SU-DHL-6 (cell line): ENCODE data around the gene PACS2.

ENCODE experiments used
- H2AFZ ChIP-seq: fragments of 200-600 bp; sonication (generic); 2 replicates; pipeline ENCODE4 v1.6.1; 2014; ENCODE audit warnings: low read depth, mild to moderate bottlenecking, moderate library complexity, mixed read lengths, antibody characterized with exemption, low read length; ENCODE audit not compliant: severe bottlenecking
- H3F3A ChIP-seq: fragments of 200-600 bp; shearing (Covaris generic); 2 replicates; pipeline ENCODE4 v1.6.0; 2016; ENCODE audit warnings: antibody characterized with exemption, mild to moderate bottlenecking; ENCODE audit not compliant: insufficient read depth
- H3K27ac ChIP-seq: fragments of 200-600 bp; sonication (generic); 2 replicates; pipeline ENCODE4 v1.5.1; 2016; ENCODE audit warnings: low read depth, mild to moderate bottlenecking, low read length, moderate library complexity, mixed read lengths
- H3K27me3 ChIP-seq: fragments of 200-600 bp; sonication (generic), shearing (Covaris generic); 2 replicates; pipeline ENCODE4 v1.6.0; 2014; ENCODE audit warnings: mild to moderate bottlenecking, low read length
- H3K36me3 ChIP-seq: fragments of 200-600 bp; sonication (generic); 2 replicates; pipeline ENCODE4 v1.6.1; 2014; ENCODE audit warnings: mild to moderate bottlenecking, low read length, mixed read lengths
- H3K4me2 ChIP-seq: fragments of 300-600, 200-600 bp; shearing (Covaris generic), sonication (generic); 2 replicates; pipeline ENCODE4 v1.6.0; 2014; ENCODE audit warnings: low read length, low read depth, mild to moderate bottlenecking; ENCODE audit not compliant: poor library complexity, severe bottlenecking
- H3K4me3 ChIP-seq: fragments of 200-600 bp; sonication (generic); 2 replicates; pipeline ENCODE4 v1.5.1; 2014; ENCODE audit warnings: antibody characterized with exemption, low read length, mild to moderate bottlenecking, mixed read lengths; ENCODE audit not compliant: insufficient read depth, poor library complexity, severe bottlenecking
- H3K79me2 ChIP-seq: fragments of 200-600 bp; sonication (generic); 2 replicates; pipeline ENCODE4 v1.6.1; 2014; ENCODE audit warnings: mild to moderate bottlenecking, low read length, moderate library complexity; ENCODE audit not compliant: insufficient read depth
- H3K9ac ChIP-seq: fragments of 200-600 bp; sonication (generic); 2 replicates; pipeline ENCODE4 v1.7.0; 2014; ENCODE audit warnings: mild to moderate bottlenecking, low read length
- H3K9me2 ChIP-seq: fragments of 200-600 bp; sonication (generic); replicated peaks from 2 replicates; pipeline ENCODE4 v1.6.1; 2014; ENCODE audit warnings: low read length; ENCODE audit not compliant: insufficient read depth
- H3K9me3 ChIP-seq: fragments of 200-600 bp; sonication (generic); 2 replicates; pipeline ENCODE4 v1.6.1; 2014; ENCODE audit warnings: low read length, mixed read lengths; ENCODE audit not compliant: insufficient read depth
- H4K20me1 ChIP-seq: fragments of 200-600 bp; sonication (generic); 2 replicates; pipeline ENCODE4 v1.6.1; 2014; ENCODE audit warnings: low read depth, mild to moderate bottlenecking, antibody characterized with exemption, low read length, moderate library complexity, mixed read lengths
- CTCF ChIP-seq: fragments of 200-600 bp; sonication (generic); IDR thresholded peaks from one replicate; pipeline ENCODE4 v1.5.1; 2017; ENCODE audit warnings: antibody characterized with exemption, mild to moderate bottlenecking, low read length, moderate library complexity; ENCODE audit not compliant: insufficient read depth, poor library complexity, severe bottlenecking
- EZH2phosphoT487 ChIP-seq: fragments of 200-600 bp; sonication (generic), shearing (Covaris generic); conservative IDR thresholded peaks from 2 replicates; pipeline ENCODE4 v1.6.1; 2018; ENCODE audit warnings: mild to moderate bottlenecking, antibody characterized with exemption, low read length, moderate library complexity, mixed read lengths

The PACS2 gene

GRCh38 chr14:105433161-105433605 lies 118.6 kb downstream of the PACS2 start:
- Histone ChIP-seq H3K9ac (no peak overlapping the region), H3K27ac (no peak overlapping the region), H3K27me3 (no peaks in the 10 kb centered on the region), H3K4me3 (no peak overlapping the region), H3K36me3 (peaks cover 14% of the 10 kb centered on the region), H4K20me1 (peaks cover 8% of the 10 kb centered on the region; the same call in 1 of the 2 replicates), H3K9me3 (peaks cover 10% of the 10 kb centered on the region; the same call in 1 of the 2 replicates), H3K9me2 (no peaks in the 10 kb centered on the region), H3K4me2 (no peak overlapping the region), H3K79me2 (peaks cover 93% of the 10 kb centered on the region), H3F3A (peaks cover 16% of the 10 kb centered on the region), H2AFZ (no peak overlapping the region)
- TF ChIP-seq CTCF (no peak), EZH2phosphoT487 (no peak)

GRCh38 chr14:105436402-105436801 lies 121.9 kb downstream of the PACS2 start:
- peaks cover 16% of the 10 kb centered on the region for H3F3A ChIP-seq
- TF ChIP-seq CTCF (no peak), EZH2phosphoT487 (no peak)
- H3K79me2 ChIP-seq: peaks cover 89% of the 10 kb centered on the region
- no peaks in the 10 kb centered on the region for H3K27me3 ChIP-seq
- H3K9ac ChIP-seq: no peak overlapping the region
- H3K4me3 ChIP-seq: no peak overlapping the region
- H3K27ac ChIP-seq: no peak overlapping the region
- H4K20me1 ChIP-seq: no peaks in the 10 kb centered on the region; the same call in 1 of the 2 replicates
- H3K36me3 ChIP-seq: peaks cover 6% of the 10 kb centered on the region; the same call in 1 of the 2 replicates
- no peaks in the 10 kb centered on the region for H3K9me2 ChIP-seq
- no peak overlapping the region for H3K4me2 ChIP-seq
- peaks cover 10% of the 10 kb centered on the region; the same call in 1 of the 2 replicates for H3K9me3 ChIP-seq
- H2AFZ ChIP-seq: no peak overlapping the region

- no peak overlapping the region for H3K27ac ChIP-seq
- TF ChIP-seq CTCF (no peak), EZH2phosphoT487 (no peak)
- no peak overlapping the region for H3K4me2 ChIP-seq
- no peak overlapping the region for H3K4me3 ChIP-seq
- H3K9ac ChIP-seq: no peak overlapping the region
- H3K36me3 ChIP-seq: peaks cover 6% of the 10 kb centered on the region; the same call in 1 of the 2 replicates
- H3F3A ChIP-seq: peaks cover 16% of the 10 kb centered on the region
- H3K27me3 ChIP-seq: no peaks in the 10 kb centered on the region
- H2AFZ ChIP-seq: no peak overlapping the region
- H3K9me2 ChIP-seq: no peaks in the 10 kb centered on the region
- peaks cover 3% of the 10 kb centered on the region; the same call in 1 of the 2 replicates for H4K20me1 ChIP-seq
- peaks cover 83% of the 10 kb centered on the region for H3K79me2 ChIP-seq
- peaks cover 10% of the 10 kb centered on the region; the same call in 1 of the 2 replicates for H3K9me3 ChIP-seq
These were observed 122.6 kb downstream of the PACS2 start for GRCh38 chr14:105436891-105437722.
